Inflammatory macrophage treated with lipopolysaccharide for 4 hours (primary cell): ENCODE data around the gene SLC35C1.
"Not testable (repeated sequence)": the region's sequence is repeated elsewhere in the genome, so short reads cannot be mapped to it uniquely, and the experiment has no call there.

ENCODE experiments used
- DNase-seq: peaks from one replicate; pipeline ENCODE4 v3.0.0-alpha.2; 2020

SLC35C1 gene

GRCh38 chr11:45791524-45791923 lies 13.4 kb upstream of the SLC35C1 start:
- no peak for DNase-seq

- no peak for DNase-seq
These were observed 10.8 kb upstream of the SLC35C1 start for GRCh38 chr11:45794169-45794568.

GRCh38 chr11:45795379-45795778 lies 9.6 kb upstream of the SLC35C1 start:
- DNase-seq = no peak

- DNase-seq = no peak
These were observed 8.5 kb upstream of the SLC35C1 start for GRCh38 chr11:45796461-45796861.

GRCh38 chr11:45798793-45799441 lies 6.0 kb upstream of the SLC35C1 start:
- no peak for DNase-seq

- DNase-seq = no peak
These were observed 5.4 kb upstream of the SLC35C1 start for GRCh38 chr11:45799562-45799961.

GRCh38 chr11:45800261-45800660 lies 4.7 kb upstream of the SLC35C1 start:
- no peak for DNase-seq

GRCh38 chr11:45801723-45802315 lies 3.1 kb upstream of the SLC35C1 start:
- peak; percentile 44 for DNase-seq

GRCh38 chr11:45802531-45803317 lies 2.2 kb upstream of the SLC35C1 start:
- no peak for DNase-seq

- DNase-seq = peak; percentile 52
These were observed 783 bp upstream of the SLC35C1 start for GRCh38 chr11:45803971-45804760.

GRCh38 chr11:45805305-45806071 lies 539 bp downstream of the SLC35C1 start:
- peak; percentile 28 for DNase-seq

- DNase-seq = no peak
These were observed 1.4 kb downstream of the SLC35C1 start for GRCh38 chr11:45806072-45806933.

- no peak for DNase-seq
These were observed 2.2 kb downstream of the SLC35C1 start for GRCh38 chr11:45806937-45807791.

GRCh38 chr11:45807792-45808238 lies 2.9 kb downstream of the SLC35C1 start:
- no peak for DNase-seq

GRCh38 chr11:45808427-45808826 lies 3.5 kb downstream of the SLC35C1 start:
- not testable (repeated sequence) for DNase-seq

- no peak for DNase-seq
These were observed 4.8 kb downstream of the SLC35C1 start for GRCh38 chr11:45809456-45810395.

- DNase-seq = no peak
These were observed 5.6 kb downstream of the SLC35C1 start for GRCh38 chr11:45810431-45811108.

GRCh38 chr11:45811109-45811435 lies 6.1 kb downstream of the SLC35C1 start:
- DNase-seq = no peak
